ENCODE measurements around the gene DCUN1D3. TPM values are rescaled to one million over a fixed set of nuclear protein-coding genes. Genes with fewer than 3 reads are reported as not detected.

The DCUN1D3 gene
- total and polyA plus RNA-seq, 2 experiments from 2014 or later, result 15.0 to 40.3 TPM

DNA sequence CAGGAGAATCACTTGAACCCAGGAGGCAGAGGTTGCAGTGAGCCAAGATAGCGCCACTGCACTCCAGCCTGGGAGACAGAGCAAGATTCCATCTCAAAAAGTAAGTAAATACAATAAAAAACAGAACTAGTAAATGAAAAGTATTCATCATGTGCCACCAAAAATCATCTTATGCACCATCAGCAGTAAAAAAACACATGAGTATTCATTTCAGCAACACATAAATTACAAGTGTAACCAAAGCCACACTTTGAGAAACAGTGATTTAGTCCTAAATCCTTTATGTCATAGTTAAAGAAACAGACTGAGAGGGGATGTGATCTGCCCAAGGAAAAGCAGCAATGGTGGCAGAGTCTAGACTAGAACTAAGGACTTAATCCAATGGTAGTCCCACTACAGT lies 13.0 kb downstream of the DCUN1D3 start:
- H2AFZ ChIP-seq, result no peak overlapping the region
- 100% methylated on average over 1 of the region's 1 CpG for WGBS (ENCODE audit: low lambda C conversion rate, missing lambda C conversion rate)
- peak overlapping the region; percentile 61 for H3K27ac ChIP-seq
- H3K4me1 ChIP-seq (ENCODE audit: insufficient read depth), result peaks cover 47% of the 10 kb centered on the region
- H3K4me3 ChIP-seq, result no peak overlapping the region
- no peaks in the 10 kb centered on the region for H3K9me2 ChIP-seq (replicated peaks; ENCODE audit: insufficient read depth)
- H4K20me1 ChIP-seq (ENCODE audit: insufficient read depth, poor library complexity, severe bottlenecking), result peaks cover 19% of the 10 kb centered on the region
- H3K79me2 ChIP-seq, result peaks cover 93% of the 10 kb centered on the region
- H3K9me3 ChIP-seq (ENCODE audit: low read depth), result no peaks in the 10 kb centered on the region
- H3K4me2 ChIP-seq, result peak overlapping the region; percentile 5
- no peaks in the 10 kb centered on the region for H3K36me3 ChIP-seq (replicated peaks; ENCODE audit: insufficient read depth, low read depth)
- no peaks in the 10 kb centered on the region for H3K27me3 ChIP-seq
- DNase-seq (ENCODE audit: low spot score), result no peak
- TF ChIP-seq EZH2 (IDR thresholded peaks at IDR 0.05; ENCODE audit: borderline replicate concordance), result no peak

DNA sequence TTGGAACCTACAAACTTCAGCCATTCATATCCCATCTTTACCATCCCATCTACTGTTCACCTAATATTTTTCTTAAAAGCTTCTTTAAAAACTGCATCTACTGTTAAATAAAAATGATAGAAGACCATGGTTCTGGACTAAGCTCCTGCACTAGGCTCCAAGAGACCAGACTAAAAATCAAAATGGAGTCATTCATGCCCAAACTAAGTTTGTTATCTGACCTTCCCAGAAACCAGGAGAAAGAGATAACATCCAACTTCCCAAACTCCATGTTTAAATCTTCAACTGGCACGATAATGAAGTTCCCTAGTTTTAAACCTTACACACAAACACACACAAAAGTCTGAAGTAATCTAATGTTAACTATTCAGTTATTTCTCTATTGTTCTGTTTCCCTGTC lies 13.8 kb downstream of the DCUN1D3 start:
- H3K27me3 ChIP-seq, result no peaks in the 10 kb centered on the region
- peaks cover 17% of the 10 kb centered on the region for H4K20me1 ChIP-seq (ENCODE audit: insufficient read depth, poor library complexity, severe bottlenecking)
- H2AFZ ChIP-seq, result no peak overlapping the region
- no peak for DNase-seq (ENCODE audit: low spot score)
- TF ChIP-seq EZH2 (IDR thresholded peaks at IDR 0.05; ENCODE audit: borderline replicate concordance) (no peak), EZH2phosphoT487 (IDR thresholded peaks at IDR 0.05; ENCODE audit: low read depth, severe bottlenecking, unreplicated experiment) (no peak), CTCF (IDR thresholded peaks at IDR 0.05; ENCODE audit: poor library complexity) (no peak)
- H3K9me2 ChIP-seq (replicated peaks; ENCODE audit: insufficient read depth), result no peaks in the 10 kb centered on the region
- peaks cover 93% of the 10 kb centered on the region for H3K79me2 ChIP-seq
- H3K36me3 ChIP-seq (replicated peaks; ENCODE audit: insufficient read depth, low read depth), result no peaks in the 10 kb centered on the region
- H3K27ac ChIP-seq, result peak overlapping the region; percentile 61
- H3K9me3 ChIP-seq (ENCODE audit: low read depth), result no peaks in the 10 kb centered on the region
- 47% methylated on average over 1 of the region's 1 CpG for WGBS (ENCODE audit: low lambda C conversion rate, missing lambda C conversion rate)
- no peak overlapping the region for H3K4me2 ChIP-seq
- H3K4me1 ChIP-seq (ENCODE audit: insufficient read depth), result peaks cover 52% of the 10 kb centered on the region
- H3K4me3 ChIP-seq, result no peak overlapping the region

DNA sequence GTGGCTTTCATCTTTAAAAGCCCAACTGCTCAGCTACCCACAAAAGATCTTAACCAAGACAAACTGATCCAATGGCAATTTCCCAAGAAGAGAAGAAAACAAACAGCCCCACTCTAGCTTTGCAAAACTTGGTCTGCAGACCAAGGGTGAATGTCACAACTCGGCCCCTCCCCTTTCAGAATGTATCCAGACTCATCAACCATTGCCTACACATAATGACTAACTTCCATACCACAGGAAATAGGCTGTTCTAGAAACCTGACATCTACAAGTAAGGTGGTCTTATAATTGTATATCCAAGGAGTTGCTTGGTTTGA lies 16.0 kb downstream of the DCUN1D3 start:
- H3K36me3 ChIP-seq (replicated peaks; ENCODE audit: insufficient read depth, low read depth), result no peaks in the 10 kb centered on the region
- H3K27me3 ChIP-seq, result no peaks in the 10 kb centered on the region
- no peaks in the 10 kb centered on the region for H3K9me2 ChIP-seq (replicated peaks; ENCODE audit: insufficient read depth)
- no peaks in the 10 kb centered on the region for H3K9me3 ChIP-seq (ENCODE audit: low read depth)
- peaks cover 89% of the 10 kb centered on the region for H3K79me2 ChIP-seq
- peak; percentile 51 for DNase-seq (ENCODE audit: low spot score)
- H2AFZ ChIP-seq, result no peak overlapping the region
- H3K27ac ChIP-seq, result peak overlapping the region; percentile 65
- 62% methylated on average over 1 of the region's 1 CpG for WGBS (ENCODE audit: low lambda C conversion rate, missing lambda C conversion rate)
- H3K4me3 ChIP-seq, result no peak overlapping the region
- peaks cover 14% of the 10 kb centered on the region for H4K20me1 ChIP-seq (ENCODE audit: insufficient read depth, poor library complexity, severe bottlenecking)
- peak overlapping the region; percentile 6 for H3K4me2 ChIP-seq
- no peak for TF ChIP-seq EZH2phosphoT487 (IDR thresholded peaks at IDR 0.05; ENCODE audit: low read depth, severe bottlenecking, unreplicated experiment)
- no peak for TF ChIP-seq EZH2 (IDR thresholded peaks at IDR 0.05; ENCODE audit: borderline replicate concordance)
- no peak for TF ChIP-seq CTCF (IDR thresholded peaks at IDR 0.05; ENCODE audit: poor library complexity)
- H3K4me1 ChIP-seq (ENCODE audit: insufficient read depth), result peaks cover 66% of the 10 kb centered on the region

GRCh38 chr16:20883554-20884239 lies 16.5 kb downstream of the DCUN1D3 start:
- Histone ChIP-seq H3K4me3 (no peak overlapping the region), H3K79me2 (peaks cover 84% of the 10 kb centered on the region), H3K9me2 (replicated peaks; ENCODE audit: insufficient read depth) (no peaks in the 10 kb centered on the region), H3K4me2 (peak overlapping the region; percentile 6), H3K27me3 (no peaks in the 10 kb centered on the region), H3K36me3 (replicated peaks; ENCODE audit: insufficient read depth, low read depth) (no peaks in the 10 kb centered on the region), H2AFZ (no peak overlapping the region), H4K20me1 (ENCODE audit: insufficient read depth, poor library complexity, severe bottlenecking) (peaks cover 14% of the 10 kb centered on the region), H3K27ac (peak overlapping the region; percentile 65), H3K9me3 (ENCODE audit: low read depth) (no peaks in the 10 kb centered on the region), H3K4me1 (ENCODE audit: insufficient read depth) (peaks cover 70% of the 10 kb centered on the region)
- WGBS (ENCODE audit: low lambda C conversion rate, missing lambda C conversion rate), result 64% methylated on average over 5 of the region's 5 CpGs
- DNase-seq (ENCODE audit: low spot score), result peak; percentile 41
- TF ChIP-seq CTCF (IDR thresholded peaks at IDR 0.05; ENCODE audit: poor library complexity) (no peak), EZH2phosphoT487 (IDR thresholded peaks at IDR 0.05; ENCODE audit: low read depth, severe bottlenecking, unreplicated experiment) (no peak), EZH2 (IDR thresholded peaks at IDR 0.05; ENCODE audit: borderline replicate concordance) (no peak)

All from hepatocyte (in vitro differentiated cells).